ENCODE data around the gene APOC3.

Gene APOC3

DNA sequence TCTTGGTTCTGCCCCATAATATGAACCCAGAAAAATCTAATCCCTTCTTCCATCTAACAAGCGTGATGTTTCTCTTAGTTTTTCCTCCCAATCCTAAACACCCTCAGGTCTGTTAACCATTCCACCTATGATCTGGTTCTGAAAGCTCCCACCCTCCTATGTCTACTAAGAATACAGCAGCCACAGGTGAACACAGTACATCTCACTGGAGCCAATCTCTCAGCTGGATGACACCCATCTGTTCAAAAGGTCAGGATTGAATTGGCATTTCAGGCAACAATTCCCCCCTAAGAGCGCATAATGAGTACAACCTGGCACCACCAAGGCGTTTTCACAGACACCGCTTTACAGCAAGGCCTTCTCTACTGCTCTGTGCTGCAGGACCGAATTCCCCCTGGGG, 26.7 kb downstream of the APOC3 start:
- H3K36me3 ChIP-seq (replicated peaks; ENCODE audit: low read depth, low read length) = peaks cover 32% of the 10 kb centered on the region
- no peak overlapping the region for H3K9ac ChIP-seq (ENCODE audit: low read length)
- TF ChIP-seq EZH2phosphoT487 (IDR thresholded peaks at IDR 0.05; ENCODE audit: low read depth) = no peak
- TF ChIP-seq, protein P1, sequence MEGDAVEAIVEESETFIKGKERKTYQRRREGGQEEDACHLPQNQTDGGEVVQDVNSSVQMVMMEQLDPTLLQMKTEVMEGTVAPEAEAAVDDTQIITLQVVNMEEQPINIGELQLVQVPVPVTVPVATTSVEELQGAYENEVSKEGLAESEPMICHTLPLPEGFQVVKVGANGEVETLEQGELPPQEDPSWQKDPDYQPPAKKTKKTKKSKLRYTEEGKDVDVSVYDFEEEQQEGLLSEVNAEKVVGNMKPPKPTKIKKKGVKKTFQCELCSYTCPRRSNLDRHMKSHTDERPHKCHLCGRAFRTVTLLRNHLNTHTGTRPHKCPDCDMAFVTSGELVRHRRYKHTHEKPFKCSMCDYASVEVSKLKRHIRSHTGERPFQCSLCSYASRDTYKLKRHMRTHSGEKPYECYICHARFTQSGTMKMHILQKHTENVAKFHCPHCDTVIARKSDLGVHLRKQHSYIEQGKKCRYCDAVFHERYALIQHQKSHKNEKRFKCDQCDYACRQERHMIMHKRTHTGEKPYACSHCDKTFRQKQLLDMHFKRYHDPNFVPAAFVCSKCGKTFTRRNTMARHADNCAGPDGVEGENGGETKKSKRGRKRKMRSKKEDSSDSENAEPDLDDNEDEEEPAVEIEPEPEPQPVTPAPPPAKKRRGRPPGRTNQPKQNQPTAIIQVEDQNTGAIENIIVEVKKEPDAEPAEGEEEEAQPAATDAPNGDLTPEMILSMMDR (IDR thresholded peaks at IDR 0.05; ENCODE audit: low read depth, low read length) = no peak
- no peak overlapping the region for H2AFZ ChIP-seq (ENCODE audit: low read depth, low read length)
- no peak overlapping the region for H3K27ac ChIP-seq (ENCODE audit: low read length)
- no peaks in the 10 kb centered on the region for H3K9me3 ChIP-seq (ENCODE audit: insufficient read depth, low read length)
- no peaks in the 10 kb centered on the region for H4K20me1 ChIP-seq (ENCODE audit: insufficient read depth, low read length)
- no peak overlapping the region for H3K4me3 ChIP-seq (ENCODE audit: low read length)
- H3K79me2 ChIP-seq (ENCODE audit: low read length) = no peaks in the 10 kb centered on the region
- H3K27me3 ChIP-seq (ENCODE audit: low read depth, low read length) = no peaks in the 10 kb centered on the region
- H3K4me1 ChIP-seq (ENCODE audit: low read length) = peaks cover 22% of the 10 kb centered on the region
- no peak overlapping the region for H3K4me2 ChIP-seq (ENCODE audit: low read length)

DNA sequence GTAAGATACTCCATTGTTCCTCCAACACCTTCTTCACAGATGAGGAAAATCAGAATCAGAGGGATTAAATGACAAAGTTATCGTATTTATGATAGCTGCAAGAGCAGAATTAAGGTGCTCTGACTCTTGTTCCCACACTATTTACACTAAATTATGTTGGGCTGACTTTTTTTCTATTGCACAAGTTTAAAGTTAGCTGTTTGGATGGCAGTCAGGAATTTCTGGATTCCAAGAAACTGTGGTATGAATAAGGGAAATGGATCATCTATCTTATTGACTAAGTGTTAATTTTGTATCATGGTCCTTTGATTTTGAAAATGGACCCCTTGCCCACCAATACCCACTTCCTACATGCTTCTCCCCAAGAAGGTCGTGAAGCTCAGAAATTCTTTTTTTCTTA, 27.6 kb downstream of the APOC3 start:
- Histone ChIP-seq H3K9ac (ENCODE audit: low read length) (no peak overlapping the region), H3K9me3 (ENCODE audit: insufficient read depth, low read length) (no peaks in the 10 kb centered on the region), H3K36me3 (replicated peaks; ENCODE audit: low read depth, low read length) (peaks cover 37% of the 10 kb centered on the region), H4K20me1 (ENCODE audit: insufficient read depth, low read length) (no peaks in the 10 kb centered on the region), H3K79me2 (ENCODE audit: low read length) (no peaks in the 10 kb centered on the region), H3K4me1 (ENCODE audit: low read length) (peaks cover 21% of the 10 kb centered on the region), H3K4me3 (ENCODE audit: low read length) (no peak overlapping the region), H3K27ac (ENCODE audit: low read length) (no peak overlapping the region), H3K4me2 (ENCODE audit: low read length) (no peak overlapping the region), H2AFZ (ENCODE audit: low read depth, low read length) (no peak overlapping the region), H3K27me3 (ENCODE audit: low read depth, low read length) (no peaks in the 10 kb centered on the region)
- TF ChIP-seq, protein P1 (IDR thresholded peaks at IDR 0.05; ENCODE audit: low read depth, low read length) = no peak
- TF ChIP-seq EZH2phosphoT487 (IDR thresholded peaks at IDR 0.05; ENCODE audit: low read depth) = no peak

DNA sequence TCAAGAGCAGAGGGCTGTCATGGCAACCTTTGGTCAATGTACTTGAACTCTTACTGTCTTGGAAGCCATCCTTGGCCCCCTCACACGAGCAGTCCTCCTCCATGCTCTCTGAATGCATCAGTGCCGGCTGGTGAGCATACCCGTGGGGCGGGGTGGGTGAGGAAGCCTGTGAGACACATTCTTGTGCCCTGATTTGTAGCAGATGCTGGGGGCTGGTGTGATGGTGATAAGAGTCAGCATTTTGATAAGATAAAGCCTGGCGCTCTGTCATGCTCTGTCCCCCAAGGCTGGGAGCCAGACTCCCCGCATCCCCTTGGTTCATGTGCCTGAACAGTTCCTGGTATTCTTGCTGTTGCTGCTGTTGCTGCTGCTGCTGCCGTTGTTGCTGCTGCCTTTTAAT, 28.2 kb downstream of the APOC3 start:
- Histone ChIP-seq H3K36me3 (replicated peaks; ENCODE audit: low read depth, low read length) (peaks cover 37% of the 10 kb centered on the region), H3K27ac (ENCODE audit: low read length) (no peak overlapping the region), H3K9ac (ENCODE audit: low read length) (no peak overlapping the region), H2AFZ (ENCODE audit: low read depth, low read length) (no peak overlapping the region), H3K79me2 (ENCODE audit: low read length) (no peaks in the 10 kb centered on the region), H3K4me2 (ENCODE audit: low read length) (no peak overlapping the region), H3K9me3 (ENCODE audit: insufficient read depth, low read length) (no peaks in the 10 kb centered on the region), H3K4me1 (ENCODE audit: low read length) (peaks cover 15% of the 10 kb centered on the region), H4K20me1 (ENCODE audit: insufficient read depth, low read length) (no peaks in the 10 kb centered on the region), H3K27me3 (ENCODE audit: low read depth, low read length) (no peaks in the 10 kb centered on the region), H3K4me3 (ENCODE audit: low read length) (no peak overlapping the region)
- TF ChIP-seq EZH2phosphoT487 (IDR thresholded peaks at IDR 0.05; ENCODE audit: low read depth) = no peak
- TF ChIP-seq, protein P1 (IDR thresholded peaks at IDR 0.05; ENCODE audit: low read depth, low read length) = no peak

DNA sequence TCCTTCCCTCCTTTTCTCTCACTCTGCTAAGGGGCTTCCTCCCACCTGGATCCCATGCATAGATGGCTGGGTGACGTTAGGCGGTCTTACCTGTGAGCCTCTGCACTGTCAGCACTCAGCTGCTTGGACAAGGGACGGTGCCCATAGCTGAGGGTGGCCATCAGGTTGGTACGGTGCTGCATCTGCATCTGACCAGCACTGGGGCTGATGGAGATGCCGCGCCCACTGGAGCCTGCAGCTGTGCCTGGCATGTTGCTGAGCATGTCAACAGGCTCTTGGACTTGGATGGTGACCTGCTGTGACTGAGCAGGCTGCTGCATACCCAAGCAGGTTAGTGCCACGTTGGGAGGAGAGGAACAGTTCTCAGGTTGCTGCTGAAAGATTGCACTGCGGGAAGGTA, 29.5 kb downstream of the APOC3 start:
- no peak overlapping the region for H3K4me2 ChIP-seq (ENCODE audit: low read length)
- no peaks in the 10 kb centered on the region for H3K79me2 ChIP-seq (ENCODE audit: low read length)
- H3K9me3 ChIP-seq (ENCODE audit: insufficient read depth, low read length) = no peaks in the 10 kb centered on the region
- H2AFZ ChIP-seq (ENCODE audit: low read depth, low read length) = no peak overlapping the region
- H3K9ac ChIP-seq (ENCODE audit: low read length) = no peak overlapping the region
- H3K27ac ChIP-seq (ENCODE audit: low read length) = no peak overlapping the region
- no peak overlapping the region for H3K4me3 ChIP-seq (ENCODE audit: low read length)
- peaks cover 3% of the 10 kb centered on the region; the same call in 1 of the 2 replicates for H3K4me1 ChIP-seq (ENCODE audit: low read length)
- TF ChIP-seq, protein P1 (IDR thresholded peaks at IDR 0.05; ENCODE audit: low read depth, low read length) = no peak
- no peak for TF ChIP-seq EZH2phosphoT487 (IDR thresholded peaks at IDR 0.05; ENCODE audit: low read depth)
- H3K27me3 ChIP-seq (ENCODE audit: low read depth, low read length) = no peaks in the 10 kb centered on the region
- H3K36me3 ChIP-seq (replicated peaks; ENCODE audit: low read depth, low read length) = peaks cover 42% of the 10 kb centered on the region
- H4K20me1 ChIP-seq (ENCODE audit: insufficient read depth, low read length) = no peaks in the 10 kb centered on the region
